Transverse colon (tissue), 4 donors: ENCODE results near the gene GID8. TPM values are rescaled to one million over a fixed set of nuclear protein-coding genes. Genes with fewer than 3 reads are reported as not detected.

Experiments
- DNase-seq: peaks from one replicate; pipeline ENCODE4 v3.0.0-alpha.2; 2019
- H3K27ac ChIP-seq, 4 donors: fragments of 200-600 bp; sonication (generic); 2 replicates each; pipeline ENCODE4 v1.5.1; 2016 to 2018; ENCODE audit warnings: inconsistent platforms in 4 of 4
- H3K27me3 ChIP-seq: fragments of 200-600 bp; sonication (generic); 2 replicates; pipeline ENCODE4 v1.5.1; 2017; ENCODE audit warnings: inconsistent platforms
- H3K36me3 ChIP-seq, 4 donors: fragments of 200-600 bp; sonication (generic); 2 replicates each; pipeline ENCODE4 v1.5.1; 2017 to 2019; ENCODE audit warnings: inconsistent platforms in 4 of 4
- H3K4me1 ChIP-seq, 4 donors: fragments of 200-600 bp; sonication (generic); 2 replicates each; pipeline ENCODE4 v1.5.1; 2017 to 2020; ENCODE audit warnings: inconsistent platforms in 4 of 4
- H3K4me3 ChIP-seq, 4 donors: fragments of 200-600 bp; sonication (generic); 1 replicate in 1 of 4; 2 replicates in 3 of 4; pipeline versions ENCODE4 v1.5.1 to v1.6.1; 2017 to 2019; ENCODE audit warnings: inconsistent platforms in 4 of 4
- H3K9me3 ChIP-seq, 2 donors: fragments of 200-600 bp; sonication (generic); 2 replicates each; pipeline ENCODE4 v1.5.1; 2017 to 2019; ENCODE audit warnings: inconsistent platforms in 2 of 2
- CTCF ChIP-seq, 5 experiments: fragments of 200-600 bp in 3 of 5; fragments of 450-650 bp in 2 of 5; sonication (generic) in 3 of 5; IDR thresholded peaks; 1 replicate in 2 of 5; 2 replicates in 3 of 5; pipeline ENCODE4 v1.5.1; 2016 to 2017; ENCODE audit warnings: antibody characterized with exemption in 5 of 5, inconsistent platforms in 3 of 5, mild to moderate bottlenecking in 2 of 5, moderate library complexity in 1 of 5
- EP300 ChIP-seq: sonication (generic); formaldehyde crosslinking; IDR thresholded peaks from one replicate; pipeline ENCODE4 v1.6.1; 2017; ENCODE audit warnings: antibody characterized with exemption, low read depth
- POLR2A ChIP-seq: fragments of 450-650 bp; IDR thresholded peaks from one replicate; pipeline ENCODE4 v1.6.1; 2016; ENCODE audit warnings: antibody characterized with exemption, mild to moderate bottlenecking, moderate library complexity
- POLR2AphosphoS5 ChIP-seq, 3 donors: sonication (generic); formaldehyde crosslinking; IDR thresholded peaks; one replicate each; pipeline ENCODE4 v1.6.1; 2016; ENCODE audit warnings: antibody characterized with exemption in 3 of 3
- WGBS, 2 donors: methylation state at CpG; one replicate each; pipeline ENCODE4 v1.1.5; 2018; ENCODE audit warnings: low coverage in 1 of 2; 5-methylcytosine and 5-hydroxymethylcytosine counted together
- in situ Hi-C, 4 donors: fragments of 200-750 bp; cut with MboI; loops; one replicate each; pipeline versions ENCODE4 v1.15.0 to v1.15.1; 2017; ENCODE audit warnings: low sequenced_read_pairs in 3 of 4, low pct_ligation_motif_present in 1 of 4, low pct_unique_long_range_greater_than_20kb in 1 of 4
- intact Hi-C: fragments of 100-400 bp; cut with DNase I; formaldehyde crosslinking; loops from one replicate; pipeline ENCODE4 v1.15.1; 2023; ENCODE audit warnings: low total_unique reads
- total RNA-seq, 4 donors: library from RNA; depleted of rRNA; stranded (reverse); fragments of >200 nt; gene quantifications; one replicate each; pipeline ENCODE4 v1.1.0, GENCODE V29; 2016

Gene GID8
- total RNA-seq, 4 donors from 2014 or later: 29.5 to 34.1 (median 31.7) TPM

GRCh38 chr20:62975251-62975760 is 37.4 kb downstream of the GID8 start:
- Histone ChIP-seq H3K9me3 (no peaks in the 10 kb centered on the region), H3K4me3 (no peak overlapping the region), H3K27ac (no peak overlapping the region), H3K4me1 (peaks cover 6 to 11% (median 7%) of the 10 kb centered on the region in 4 donors), H3K36me3 (no peaks in the 10 kb centered on the region), H3K27me3 (peaks cover 89% of the 10 kb centered on the region)
- DNase-seq: no peak
- TF ChIP-seq CTCF (IDR thresholded peaks at IDR 0.05): no peak
- no peak for TF ChIP-seq POLR2AphosphoS5 (IDR thresholded peaks at IDR 0.05)
- no peak for TF ChIP-seq EP300
- no peak for TF ChIP-seq POLR2A
- in situ Hi-C loops: no loop called here
- WGBS, 2 donors: 67% methylated on average over 10 of the region's 10 CpGs; no CpG with 5 or more reads in 1 of the 2 donors
- intact Hi-C loops: no loop called here

GRCh38 chr20:62975812-62976508 is 38.0 kb downstream of the GID8 start:
- no peak for DNase-seq
- H3K4me1 ChIP-seq: peaks cover 6 to 13% (median 7%) of the 10 kb centered on the region in 4 donors
- H3K4me3 ChIP-seq: no peak overlapping the region
- intact Hi-C loops: no loop called here
- 43% methylated on average over 9 of the region's 9 CpGs; no CpG with 5 or more reads in 1 of the 2 donors for WGBS, 2 donors
- H3K27me3 ChIP-seq: peaks cover 89% of the 10 kb centered on the region
- no peak overlapping the region for H3K27ac ChIP-seq
- TF ChIP-seq POLR2AphosphoS5 (IDR thresholded peaks at IDR 0.05) (no peak), CTCF (IDR thresholded peaks at IDR 0.05) (no peak), EP300 (no peak), POLR2A (no peak)
- in situ Hi-C loops: no loop called here
- no peaks in the 10 kb centered on the region for H3K9me3 ChIP-seq
- H3K36me3 ChIP-seq: no peaks in the 10 kb centered on the region

- Histone ChIP-seq H3K9me3 (no peaks in the 10 kb centered on the region), H3K4me1 (peaks cover 6 to 13% (median 7%) of the 10 kb centered on the region in 4 donors), H3K4me3 (no peak overlapping the region), H3K36me3 (no peaks in the 10 kb centered on the region), H3K27ac (no peak overlapping the region), H3K27me3 (peaks cover 95% of the 10 kb centered on the region)
- in situ Hi-C loops: no loop called here
- intact Hi-C loops: no loop called here
- DNase-seq: no peak
- WGBS, 2 donors: 87% methylated on average over 16 of the region's 16 CpGs; no CpG with 5 or more reads in 1 of the 2 donors
- no peak for TF ChIP-seq POLR2A
- TF ChIP-seq EP300: no peak
- no peak for TF ChIP-seq POLR2AphosphoS5 (IDR thresholded peaks at IDR 0.05)
- TF ChIP-seq CTCF (IDR thresholded peaks at IDR 0.05): no peak
These were observed 38.9 kb downstream of the GID8 start for GRCh38 chr20:62976886-62977285.

GRCh38 chr20:62977613-62978560 is 39.9 kb downstream of the GID8 start:
- Histone ChIP-seq H3K27me3 (peaks cover 100% of the 10 kb centered on the region), H3K9me3 (no peaks in the 10 kb centered on the region), H3K36me3 (no peaks in the 10 kb centered on the region), H3K4me1 (peaks cover under 1 to 6% (median 3%) of the 10 kb centered on the region in 4 donors), H3K4me3 (no peak overlapping the region), H3K27ac (no peak overlapping the region)
- intact Hi-C loops: no loop called here
- 43% methylated on average over 34 of the region's 38 CpGs; no CpG with 5 or more reads in 1 of the 2 donors for WGBS, 2 donors
- TF ChIP-seq POLR2AphosphoS5 (IDR thresholded peaks at IDR 0.05): no peak
- TF ChIP-seq POLR2A: no peak
- no peak for TF ChIP-seq CTCF (IDR thresholded peaks at IDR 0.05)
- no peak for TF ChIP-seq EP300
- in situ Hi-C loops: no loop called here
- DNase-seq: peak; percentile 79
